DND-41 (cell line): ENCODE measurements around the gene GSDMA.

Experiments
- ATAC-seq: fragments of 200-7000 bp; cut with Tn5 transposase; 3 replicates; pipeline ENCODE4 v1.9.1; 2021; ENCODE audit warnings: low read depth; ENCODE audit not compliant: insufficient read depth
- DNase-seq: peaks from one replicate; pipeline ENCODE4 v3.0.0-alpha.2; 2020
- H2AFZ ChIP-seq: 2 replicates; pipeline ENCODE4 v1.6.0; 2012; ENCODE audit warnings: low read depth, low read length
- H3K27ac ChIP-seq: 2 replicates; pipeline ENCODE4 v1.5.1; 2012; ENCODE audit warnings: low read length, inconsistent platforms
- H3K27me3 ChIP-seq: fragments of 200-600 bp; sonication (generic); 2 replicates; pipeline ENCODE4 v1.6.0; 2012; ENCODE audit warnings: low read length, mild to moderate bottlenecking, inconsistent platforms; ENCODE audit not compliant: insufficient read depth, poor library complexity
- H3K36me3 ChIP-seq: 2 replicates; pipeline ENCODE4 v1.5.1; 2012; ENCODE audit warnings: low read length, inconsistent platforms; ENCODE audit not compliant: insufficient read depth
- H3K4me1 ChIP-seq: 2 replicates; pipeline ENCODE4 v1.5.1; 2012; ENCODE audit warnings: mild to moderate bottlenecking, low read length; ENCODE audit not compliant: insufficient read depth
- H3K4me2 ChIP-seq: 2 replicates; pipeline ENCODE4 v1.6.0; 2012; ENCODE audit warnings: mild to moderate bottlenecking, moderate library complexity, low read length, inconsistent platforms; ENCODE audit not compliant: insufficient read depth
- H3K4me3 ChIP-seq, 2 experiments: fragments of 200-600 bp in 1 of 2; shearing (Covaris generic) in 1 of 2; 2 replicates each; pipeline ENCODE4 v1.5.1; 2012 to 2016; ENCODE audit warnings: inconsistent platforms in 2 of 2, low read length in 2 of 2, mild to moderate bottlenecking in 2 of 2, low read depth in 1 of 2, moderate library complexity in 1 of 2
- H3K79me2 ChIP-seq: 2 replicates; pipeline ENCODE4 v1.6.0; 2012; ENCODE audit warnings: low read length, inconsistent platforms; ENCODE audit not compliant: insufficient read depth
- H3K9ac ChIP-seq: 2 replicates; pipeline ENCODE4 v1.6.0; 2012; ENCODE audit warnings: low read depth, mild to moderate bottlenecking, inconsistent platforms, low read length, moderate library complexity
- H3K9me3 ChIP-seq: 2 replicates; pipeline ENCODE4 v1.5.1; 2012; ENCODE audit warnings: low read length, moderate library complexity, mild to moderate bottlenecking, inconsistent platforms; ENCODE audit not compliant: insufficient read depth, severe bottlenecking
- H4K20me1 ChIP-seq: 2 replicates; pipeline ENCODE4 v1.6.0; 2012; ENCODE audit warnings: low read length; ENCODE audit not compliant: insufficient read depth
- CTCF ChIP-seq: IDR thresholded peaks from 2 replicates; pipeline ENCODE4 v1.5.1; 2012; ENCODE audit warnings: borderline replicate concordance, low read length, moderate library complexity, mild to moderate bottlenecking; ENCODE audit not compliant: poor library complexity, severe bottlenecking; ENCODE audit errors: extremely low read depth
- EZH2 ChIP-seq: IDR thresholded peaks from 3 replicates; pipeline ENCODE4 v1.6.1; 2012; ENCODE audit warnings: borderline replicate concordance, low read depth, mild to moderate bottlenecking, moderate library complexity, low read length, inconsistent platforms; ENCODE audit not compliant: severe bottlenecking

The GSDMA gene

GRCh38 chr17:39975801-39976200 is 13.0 kb downstream of the GSDMA start:
- H2AFZ ChIP-seq = no peak overlapping the region

GRCh38 chr17:39979016-39979670 is 16.3 kb downstream of the GSDMA start:
- H3K9me3 ChIP-seq = no peaks in the 10 kb centered on the region
- ATAC-seq (no peak), DNase-seq (no peak)
- TF ChIP-seq EZH2 (no peak), CTCF (no peak)
- no peaks in the 10 kb centered on the region for H3K27me3 ChIP-seq
- H3K36me3 ChIP-seq = peaks cover 6% of the 10 kb centered on the region
- H3K79me2 ChIP-seq = peaks cover 32% of the 10 kb centered on the region
- H3K4me3 ChIP-seq = peak overlapping the region in 1 of 2 experiments; percentile 67; a peak in 2 of 4 replicates
- H3K27ac ChIP-seq = no peak overlapping the region
- H2AFZ ChIP-seq = peak overlapping the region; percentile 94
- peaks cover 14% of the 10 kb centered on the region for H4K20me1 ChIP-seq
- peaks cover 37% of the 10 kb centered on the region for H3K4me1 ChIP-seq
- peak overlapping the region; percentile 66; the same call in 1 of the 2 replicates for H3K9ac ChIP-seq
- peak overlapping the region; percentile 93 for H3K4me2 ChIP-seq

More at GRCh38 chr17:39975801-39976200, 13.0 kb downstream of the GSDMA start:
- TF ChIP-seq EZH2 (no peak), CTCF (no peak)
- Histone ChIP-seq H3K4me1 (peaks cover 12% of the 10 kb centered on the region), H3K9me3 (no peaks in the 10 kb centered on the region), H3K27me3 (peaks cover 12% of the 10 kb centered on the region), H3K9ac (no peak overlapping the region), H3K79me2 (peaks cover 2% of the 10 kb centered on the region), H3K36me3 (no peaks in the 10 kb centered on the region; the same call in 1 of the 2 replicates), H3K4me3 (no peak overlapping the region), H3K27ac (no peak overlapping the region), H4K20me1 (no peaks in the 10 kb centered on the region; the same call in 1 of the 2 replicates), H3K4me2 (no peak overlapping the region)
- no peak for DNase-seq
- no peak for ATAC-seq

DNA sequence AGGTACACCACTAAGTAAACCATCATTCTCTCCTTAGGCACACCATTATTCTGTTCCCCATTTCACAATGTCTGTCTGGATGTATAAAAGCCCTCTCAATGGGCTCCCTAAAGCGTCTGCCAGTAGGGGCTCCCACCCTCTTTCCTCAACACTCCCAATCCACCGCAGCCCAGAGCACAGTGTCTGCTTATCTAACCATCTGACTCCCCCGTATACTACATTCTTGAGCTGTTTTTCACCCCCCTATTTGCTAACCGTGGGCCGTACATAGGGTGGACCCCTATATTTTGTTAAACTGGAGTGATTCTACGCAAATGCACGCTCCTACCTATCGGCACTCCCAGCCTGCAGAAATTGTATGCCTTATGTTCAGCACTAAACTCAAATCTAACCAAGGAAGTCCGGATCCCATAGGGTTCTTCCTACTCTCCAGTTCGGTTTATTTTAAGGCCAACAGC is 17.1 kb downstream of the GSDMA start:
- H2AFZ ChIP-seq = peak overlapping the region; percentile 94
- ATAC-seq = peak; percentile 39
- H3K27ac ChIP-seq = peak overlapping the region; percentile 83
- H3K9ac ChIP-seq = peak overlapping the region; percentile 66
- H3K4me1 ChIP-seq = peaks cover 42% of the 10 kb centered on the region
- TF ChIP-seq CTCF (peak; percentile 55), EZH2 (no peak)
- peak overlapping the region; percentile 93 for H3K4me2 ChIP-seq
- peaks cover 39% of the 10 kb centered on the region for H3K79me2 ChIP-seq
- peak overlapping the region; percentile 39 to 67 for H3K4me3 ChIP-seq
- no peaks in the 10 kb centered on the region for H3K27me3 ChIP-seq
- no peaks in the 10 kb centered on the region for H3K9me3 ChIP-seq
- peaks cover 21% of the 10 kb centered on the region for H4K20me1 ChIP-seq
- DNase-seq = peak; percentile 56
- H3K36me3 ChIP-seq = peaks cover 14% of the 10 kb centered on the region
